ENCODE results near the gene PDE11A. TPM values are rescaled to one million over a fixed set of nuclear protein-coding genes. Genes with fewer than 3 reads are reported as not detected.
A peak's percentile ranks its signal among the peaks of the same experiment; 100 is the strongest.
"Not testable (repeated sequence)": the region's sequence is repeated elsewhere in the genome, so short reads cannot be mapped to it uniquely, and the experiment has no call there.

The PDE11A gene
- total RNA-seq, 6 experiments from 2014 or later: 1.2 to 3.1 (median 1.4) TPM

DNA sequence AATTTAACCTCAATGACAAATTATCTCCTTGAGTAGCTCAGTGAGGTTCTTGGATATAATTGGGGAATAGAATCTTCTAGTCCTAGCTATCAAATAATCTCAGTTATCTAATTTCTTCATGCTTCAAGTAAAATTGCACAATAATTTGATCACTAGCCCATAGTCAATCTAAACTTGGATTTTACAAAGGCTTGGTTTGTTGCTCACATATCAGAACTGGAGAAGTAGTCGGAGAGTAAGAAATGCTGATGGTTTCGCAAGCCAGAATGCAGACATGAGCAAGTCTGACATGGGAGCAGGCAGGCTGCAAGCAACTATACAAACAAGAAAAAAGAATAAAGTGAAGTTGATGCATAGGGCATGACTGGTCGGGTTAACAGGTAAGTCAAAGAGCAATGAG, 11.7 kb upstream of the PDE11A start:
- no peak for DNase-seq
- H3K36me3 Mint-ChIP-seq (ENCODE audit: low read depth): no peaks in the 10 kb centered on the region
- no peaks in the 10 kb centered on the region; the same call in 1 of the 2 replicates for H3K27me3 Mint-ChIP-seq (ENCODE audit: insufficient read depth)
- no peaks in the 10 kb centered on the region for H3K4me1 Mint-ChIP-seq (ENCODE audit: low read depth)
- TF ChIP-seq, protein P1, sequence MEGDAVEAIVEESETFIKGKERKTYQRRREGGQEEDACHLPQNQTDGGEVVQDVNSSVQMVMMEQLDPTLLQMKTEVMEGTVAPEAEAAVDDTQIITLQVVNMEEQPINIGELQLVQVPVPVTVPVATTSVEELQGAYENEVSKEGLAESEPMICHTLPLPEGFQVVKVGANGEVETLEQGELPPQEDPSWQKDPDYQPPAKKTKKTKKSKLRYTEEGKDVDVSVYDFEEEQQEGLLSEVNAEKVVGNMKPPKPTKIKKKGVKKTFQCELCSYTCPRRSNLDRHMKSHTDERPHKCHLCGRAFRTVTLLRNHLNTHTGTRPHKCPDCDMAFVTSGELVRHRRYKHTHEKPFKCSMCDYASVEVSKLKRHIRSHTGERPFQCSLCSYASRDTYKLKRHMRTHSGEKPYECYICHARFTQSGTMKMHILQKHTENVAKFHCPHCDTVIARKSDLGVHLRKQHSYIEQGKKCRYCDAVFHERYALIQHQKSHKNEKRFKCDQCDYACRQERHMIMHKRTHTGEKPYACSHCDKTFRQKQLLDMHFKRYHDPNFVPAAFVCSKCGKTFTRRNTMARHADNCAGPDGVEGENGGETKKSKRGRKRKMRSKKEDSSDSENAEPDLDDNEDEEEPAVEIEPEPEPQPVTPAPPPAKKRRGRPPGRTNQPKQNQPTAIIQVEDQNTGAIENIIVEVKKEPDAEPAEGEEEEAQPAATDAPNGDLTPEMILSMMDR (IDR thresholded peaks at IDR 0.05): no peak
- no peak overlapping the region for H3K4me3 Mint-ChIP-seq
- H3K27ac Mint-ChIP-seq: no peak overlapping the region
- no peaks in the 10 kb centered on the region for H3K9me3 Mint-ChIP-seq

- no peaks in the 10 kb centered on the region for H3K9me3 Mint-ChIP-seq
- H3K27me3 Mint-ChIP-seq (ENCODE audit: insufficient read depth): no peaks in the 10 kb centered on the region; the same call in 1 of the 2 replicates
- no peak for DNase-seq
- H3K27ac Mint-ChIP-seq: no peak overlapping the region
- no peak overlapping the region for H3K4me3 Mint-ChIP-seq
- no peaks in the 10 kb centered on the region for H3K36me3 Mint-ChIP-seq (ENCODE audit: low read depth)
- no peaks in the 10 kb centered on the region for H3K4me1 Mint-ChIP-seq (ENCODE audit: low read depth)
- TF ChIP-seq, protein P1 (IDR thresholded peaks at IDR 0.05): no peak
These were observed 9.9 kb upstream of the PDE11A start for GRCh38 chr2:178082408-178083045.

DNA sequence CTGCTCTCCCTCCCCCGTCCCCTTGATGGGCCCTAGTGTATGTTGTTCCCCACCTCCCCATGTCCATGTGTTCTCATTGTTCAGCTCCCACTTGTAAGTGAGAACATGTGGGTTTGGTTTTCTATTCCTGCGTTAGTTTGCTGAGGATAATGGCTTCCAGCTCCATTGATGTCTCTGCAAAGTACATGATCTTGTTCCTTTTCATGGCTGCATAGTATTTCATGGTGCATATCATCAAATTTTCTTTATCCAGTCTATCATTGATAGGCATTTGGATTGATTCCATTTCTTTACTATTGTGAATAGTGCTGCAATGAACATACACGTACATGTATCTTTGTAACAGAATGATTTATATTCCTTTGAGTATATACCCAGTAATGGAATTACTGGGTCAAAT, 6.7 kb upstream of the PDE11A start:
- DNase-seq; H3K36me3 Mint-ChIP-seq (ENCODE audit: low read depth); H3K4me1 Mint-ChIP-seq (ENCODE audit: low read depth); H3K27me3 Mint-ChIP-seq (ENCODE audit: insufficient read depth); H3K4me3 Mint-ChIP-seq; H3K9me3 Mint-ChIP-seq; H3K27ac Mint-ChIP-seq: not testable (repeated sequence)

DNA sequence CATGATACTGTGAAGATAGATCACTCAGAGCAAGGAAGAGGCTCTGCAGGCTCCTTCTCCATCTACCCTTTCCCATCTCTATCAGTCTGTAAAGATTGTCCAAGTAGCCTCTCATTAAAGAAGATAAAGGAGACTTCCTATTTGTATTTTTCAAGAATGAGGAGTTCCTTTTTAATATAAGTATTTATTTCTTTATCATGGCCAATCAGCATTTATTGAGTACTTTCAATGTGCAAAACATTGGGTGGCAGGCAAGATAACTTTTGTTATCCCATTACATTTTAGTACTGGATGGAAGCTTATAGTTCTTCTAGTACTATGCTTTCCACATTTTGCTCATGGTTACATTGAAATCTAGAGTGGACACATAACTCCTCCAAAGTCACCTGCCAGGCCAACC, 3.6 kb upstream of the PDE11A start:
- H3K27me3 Mint-ChIP-seq (ENCODE audit: insufficient read depth): no peaks in the 10 kb centered on the region; the same call in 1 of the 2 replicates
- no peaks in the 10 kb centered on the region for H3K9me3 Mint-ChIP-seq
- no peak overlapping the region for H3K4me3 Mint-ChIP-seq
- TF ChIP-seq, protein P1 (IDR thresholded peaks at IDR 0.05): no peak
- H3K4me1 Mint-ChIP-seq (ENCODE audit: low read depth): peaks cover 40% of the 10 kb centered on the region
- H3K36me3 Mint-ChIP-seq (ENCODE audit: low read depth): no peaks in the 10 kb centered on the region
- DNase-seq: no peak
- H3K27ac Mint-ChIP-seq: no peak overlapping the region

- Mint-ChIP-seq H3K27me3 (ENCODE audit: insufficient read depth) (no peaks in the 10 kb centered on the region; the same call in 1 of the 2 replicates), H3K27ac (peak overlapping the region; percentile 23; the same call in 1 of the 2 replicates), H3K36me3 (ENCODE audit: low read depth) (no peaks in the 10 kb centered on the region), H3K9me3 (no peaks in the 10 kb centered on the region), H3K4me1 (ENCODE audit: low read depth) (peaks cover 50% of the 10 kb centered on the region), H3K4me3 (0 out of 2 replicates have a peak overlapping the region, but pooled peaks have one; percentile 0)
- TF ChIP-seq, protein P1 (IDR thresholded peaks at IDR 0.05): no peak
- DNase-seq: no peak
These were observed 2.4 kb upstream of the PDE11A start for GRCh38 chr2:178075006-178075326.

GRCh38 chr2:178074123-178075005, 1.8 kb upstream of the PDE11A start:
- Mint-ChIP-seq H3K4me3 (0 out of 2 replicates have a peak overlapping the region, but pooled peaks have one; percentile 0), H3K27me3 (ENCODE audit: insufficient read depth) (no peaks in the 10 kb centered on the region), H3K9me3 (no peaks in the 10 kb centered on the region), H3K36me3 (ENCODE audit: low read depth) (no peaks in the 10 kb centered on the region), H3K27ac (peak overlapping the region; percentile 23; the same call in 1 of the 2 replicates), H3K4me1 (ENCODE audit: low read depth) (peaks cover 56% of the 10 kb centered on the region)
- TF ChIP-seq, protein P1 (IDR thresholded peaks at IDR 0.05): no peak
- peak; percentile 25 for DNase-seq

Data from HFFc6 (cell line).